Thyroid gland (tissue), 4 donors: ENCODE measurements around the gene MEGF6.

Experiments used
- POLR2A ChIP-seq, 2 donors: fragments of 450-650 bp; IDR thresholded peaks; one replicate each; pipeline ENCODE4 v1.6.1; 2017; ENCODE audit warnings: antibody characterized with exemption in 2 of 2, mild to moderate bottlenecking in 2 of 2, moderate library complexity in 1 of 2
- TF ChIP-seq, protein P1 (sequence below), 6 experiments: fragments of 200-600 bp in 3 of 6; fragments of 450-650 bp in 3 of 6; sonication (generic) in 3 of 6; IDR thresholded peaks; one replicate each; pipeline ENCODE4 v1.5.1; 2016 to 2019; ENCODE audit warnings: antibody characterized with exemption in 6 of 6, mild to moderate bottlenecking in 2 of 6, inconsistent platforms in 1 of 6, moderate library complexity in 1 of 6

DNA sequence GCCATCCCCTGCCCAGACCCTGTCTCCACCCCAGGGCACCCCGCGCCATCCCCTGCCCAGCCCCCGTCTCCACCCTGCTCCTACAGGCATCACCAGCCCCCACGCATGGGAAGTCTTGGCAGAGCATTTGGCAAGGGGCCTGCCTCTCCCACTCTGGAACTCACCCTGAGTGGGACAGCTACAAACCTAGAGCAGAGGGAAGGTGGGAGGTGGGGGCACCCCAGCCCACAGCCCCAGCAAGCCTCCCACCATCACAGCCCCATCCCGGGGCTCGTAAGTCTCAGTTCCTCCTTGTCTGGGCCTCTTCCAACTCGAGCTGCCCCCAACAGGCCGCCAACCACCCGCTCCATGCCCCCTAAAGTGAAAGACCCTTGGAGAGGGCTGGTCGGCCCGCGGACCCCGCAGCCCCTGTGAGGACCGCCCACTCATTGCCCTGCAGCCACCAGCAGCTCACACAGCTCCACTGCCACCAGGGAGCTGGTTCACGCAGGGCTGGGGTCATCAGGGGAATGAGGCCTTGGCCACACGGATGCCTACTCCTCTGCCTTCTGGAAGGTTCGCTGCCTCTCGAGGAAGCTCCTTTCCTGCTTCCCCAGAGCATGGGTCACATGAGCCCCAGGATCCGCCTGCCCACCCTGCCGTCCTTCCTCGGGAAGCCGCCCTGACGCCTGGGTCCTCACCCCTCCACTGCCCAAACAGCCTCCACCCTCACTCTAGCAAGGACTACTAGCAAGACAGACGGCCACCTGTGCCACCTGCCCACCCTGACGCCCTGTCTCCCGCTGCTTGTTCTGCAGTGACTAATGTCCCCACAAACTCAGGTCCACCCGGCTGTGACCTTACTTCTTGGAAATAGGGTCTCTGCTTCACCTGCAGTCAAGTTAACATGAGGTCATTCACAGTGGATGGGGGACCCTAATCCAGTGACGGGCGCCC, 14.4 kb downstream of the MEGF6 start:
- TF ChIP-seq, protein P1, sequence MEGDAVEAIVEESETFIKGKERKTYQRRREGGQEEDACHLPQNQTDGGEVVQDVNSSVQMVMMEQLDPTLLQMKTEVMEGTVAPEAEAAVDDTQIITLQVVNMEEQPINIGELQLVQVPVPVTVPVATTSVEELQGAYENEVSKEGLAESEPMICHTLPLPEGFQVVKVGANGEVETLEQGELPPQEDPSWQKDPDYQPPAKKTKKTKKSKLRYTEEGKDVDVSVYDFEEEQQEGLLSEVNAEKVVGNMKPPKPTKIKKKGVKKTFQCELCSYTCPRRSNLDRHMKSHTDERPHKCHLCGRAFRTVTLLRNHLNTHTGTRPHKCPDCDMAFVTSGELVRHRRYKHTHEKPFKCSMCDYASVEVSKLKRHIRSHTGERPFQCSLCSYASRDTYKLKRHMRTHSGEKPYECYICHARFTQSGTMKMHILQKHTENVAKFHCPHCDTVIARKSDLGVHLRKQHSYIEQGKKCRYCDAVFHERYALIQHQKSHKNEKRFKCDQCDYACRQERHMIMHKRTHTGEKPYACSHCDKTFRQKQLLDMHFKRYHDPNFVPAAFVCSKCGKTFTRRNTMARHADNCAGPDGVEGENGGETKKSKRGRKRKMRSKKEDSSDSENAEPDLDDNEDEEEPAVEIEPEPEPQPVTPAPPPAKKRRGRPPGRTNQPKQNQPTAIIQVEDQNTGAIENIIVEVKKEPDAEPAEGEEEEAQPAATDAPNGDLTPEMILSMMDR (IDR thresholded peaks at IDR 0.05) = no peak
- no peak for TF ChIP-seq POLR2A (IDR thresholded peaks at IDR 0.05)
